ENCODE data around the gene YTHDF1. TPM values are rescaled to one million over a fixed set of nuclear protein-coding genes. Genes with fewer than 3 reads are reported as not detected.

Gene YTHDF1
- total and polyA plus RNA-seq, 2 of the 4 experiments (the other 2 are of a cell fraction), result 10.9 to 22.6 TPM

DNA sequence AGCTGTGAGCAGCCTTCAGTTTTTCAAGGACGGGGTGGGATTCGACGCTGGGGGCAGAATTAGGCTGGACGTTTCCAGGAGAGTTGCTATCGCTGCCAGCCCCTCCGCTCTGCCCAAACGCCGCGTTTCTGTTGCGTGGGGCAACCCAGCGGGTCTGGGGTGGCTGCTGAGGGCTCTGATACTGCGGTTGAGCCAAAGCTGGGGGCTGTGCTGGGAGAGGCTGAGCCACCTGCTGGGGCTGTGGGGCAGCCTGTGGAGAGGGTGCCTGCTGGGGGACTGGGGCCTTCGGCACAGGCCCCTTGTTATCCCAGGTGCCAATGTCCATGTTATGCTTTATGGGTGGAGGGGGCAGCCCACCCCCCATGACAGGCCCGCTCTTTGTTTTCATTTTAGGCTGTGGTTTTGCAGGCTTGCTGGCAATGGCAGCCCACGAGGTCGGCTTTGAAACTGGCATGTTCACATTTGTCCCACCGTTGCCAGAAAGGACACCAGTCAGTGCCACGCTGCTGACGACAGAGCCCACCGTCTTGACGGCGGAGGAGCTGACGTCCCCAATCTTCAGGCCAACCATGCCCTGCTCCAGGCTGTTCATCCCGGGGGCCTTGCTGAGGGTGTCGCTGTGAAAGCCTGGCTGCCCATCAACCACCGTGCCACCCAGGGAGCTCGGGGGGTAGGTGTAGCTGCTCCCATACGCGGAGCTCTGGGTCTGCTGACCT, 13.0 kb downstream of the YTHDF1 start:
- Histone ChIP-seq H2BK5ac (ENCODE audit: low read depth, low read length, poor library complexity, severe bottlenecking) (no peak overlapping the region), H3K56ac (ENCODE audit: extremely low read depth, insufficient read depth, low read length) (no peak overlapping the region), H3K4me2 (ENCODE audit: low read depth, low read length) (no peak overlapping the region), H2BK15ac (ENCODE audit: low read depth, low read length) (no peak overlapping the region), H3K14ac (replicated peaks; ENCODE audit: low read depth, low read length) (no peak overlapping the region), H3K18ac (ENCODE audit: low read depth, low read length) (no peak overlapping the region), H3K79me1 (ENCODE audit: low read depth in 1 of 2, low read length in 2 of 2) (peaks cover 21 to 78% of the 10 kb centered on the region in 2 experiments), H2AK9ac (replicated peaks; ENCODE audit: low read depth, low read length, poor library complexity) (no peak overlapping the region), H3K4me1 (ENCODE audit: control insufficient read depth, insufficient read depth, low read length) (no peaks in the 10 kb centered on the region; the same call in 1 of the 2 replicates), H2BK20ac (ENCODE audit: low read depth, low read length) (no peak overlapping the region), H3K36me3 (ENCODE audit: control insufficient read depth, insufficient read depth, low read length) (peaks cover 52% of the 10 kb centered on the region), H4K8ac (ENCODE audit: low read depth in 2 of 2, low read length in 2 of 2) (no peak overlapping the region), H2BK120ac (ENCODE audit: low read depth, low read length) (no peak overlapping the region), H3K9me1 (ENCODE audit: insufficient read depth, low read length) (no peaks in the 10 kb centered on the region; the same call in 1 of the 2 replicates), H4K20me1 (ENCODE audit: insufficient read depth, low read length) (peaks cover 95% of the 10 kb centered on the region), H4K5ac (ENCODE audit: low read depth, low read length) (no peak overlapping the region), H3K9ac (ENCODE audit: low read depth, low read length) (no peak overlapping the region), H3K9me3 (ENCODE audit: control insufficient read depth, insufficient read depth, low read length) (no peaks in the 10 kb centered on the region), H3K27ac (ENCODE audit: insufficient read depth, low read length) (no peak overlapping the region), H2AFZ (replicated peaks; ENCODE audit: low read length, poor library complexity) (no peak overlapping the region), H3K4me3 (ENCODE audit: insufficient read depth, low read depth, low read length) (no peak overlapping the region), H3K4ac (ENCODE audit: low read depth, low read length) (no peak overlapping the region), H3K27me3 (ENCODE audit: control insufficient read depth, insufficient read depth, low read length) (no peaks in the 10 kb centered on the region), H3K23ac (ENCODE audit: low read depth, low read length) (no peak overlapping the region), H2AK5ac (ENCODE audit: low read depth, low read length) (no peak overlapping the region), H4K91ac (ENCODE audit: insufficient read depth, low read depth, low read length) (no peak overlapping the region)
- POLR2A ChIA-PET (ENCODE audit: unreplicated experiment), result interaction anchor here (0.6 kb wide), 1 partner anchor 173 kb away, joined by 3 read pairs; no protein-coding TSS in a partner anchor
- DNase-seq (no peak), ATAC-seq (ENCODE audit: low read depth) (no peak)
- WGBS, 2 experiments (ENCODE audit: extremely low coverage in 2 of 2, insufficient read length in 1 of 2), result 95% methylated on average over 15 of the region's 29 CpGs; no CpG with 5 or more reads in 1 of the 2 experiments
- BruUV-seq (replicated peaks), result no TSS peak
- CTCF ChIA-PET, result no interaction called here
- in situ Hi-C loops (cut with MboI; ENCODE audit: low sequenced_read_pairs), result no loop called here
- no peak for TF ChIP-seq RCOR1 (IDR thresholded peaks at IDR 0.05; ENCODE audit: insufficient replicate concordance, low read length)
- TF ChIP-seq MAZ (IDR thresholded peaks at IDR 0.05; ENCODE audit: borderline replicate concordance, low read depth, low read length), result no peak
- no peak for TF ChIP-seq RFX5 (IDR thresholded peaks at IDR 0.05; ENCODE audit: low read depth, low read length)
- dilution Hi-C loops (cut with HindIII; ENCODE audit: low sequenced_read_pairs, unreplicated experiment), result no loop called here
- intact Hi-C loops (cut with micrococcal nuclease), result no loop called here
